ENCODE results near the gene ITGAL. TPM values are rescaled to one million over a fixed set of nuclear protein-coding genes. Genes with fewer than 3 reads are reported as not detected.
"Not testable (repeated sequence)": the region's sequence is repeated elsewhere in the genome, so short reads cannot be mapped to it uniquely, and the experiment has no call there.

Gene ITGAL
- total and polyA plus RNA-seq, 12 donors = 0.72 to 14.7 (median 4.3) TPM

- H3K36me3 ChIP-seq (replicated peaks in 1 of 2) = no peaks in the 10 kb centered on the region
- no peaks in the 10 kb centered on the region for H3K9me3 ChIP-seq (replicated peaks in 1 of 3)
- no peak overlapping the region for H3K4me3 ChIP-seq
- no peak for TF ChIP-seq POLR2A (IDR thresholded peaks at IDR 0.05)
- H3K27ac ChIP-seq = no peak overlapping the region
- 72 to 90% (median 80%) methylated on average over 3 of the region's 3 CpGs for WGBS, 4 donors
- intact Hi-C loops (cut with DNase I) = loop anchor here (5.0 to 10.0 kb wide), 2 partner anchors 76 to 78 kb away; partner anchors contain the start of gene ZNF768 (in 2 of the 2)
- DNase-seq = no peak
- H3K4me1 ChIP-seq (replicated peaks in 1 of 2) = peaks cover 11 to 16% of the 10 kb centered on the region in 2 donors
- H3K27me3 ChIP-seq = no peaks in the 10 kb centered on the region
Observed at GRCh38 chr16:30449116-30449435, 23.5 kb upstream of the ITGAL start.

DNA sequence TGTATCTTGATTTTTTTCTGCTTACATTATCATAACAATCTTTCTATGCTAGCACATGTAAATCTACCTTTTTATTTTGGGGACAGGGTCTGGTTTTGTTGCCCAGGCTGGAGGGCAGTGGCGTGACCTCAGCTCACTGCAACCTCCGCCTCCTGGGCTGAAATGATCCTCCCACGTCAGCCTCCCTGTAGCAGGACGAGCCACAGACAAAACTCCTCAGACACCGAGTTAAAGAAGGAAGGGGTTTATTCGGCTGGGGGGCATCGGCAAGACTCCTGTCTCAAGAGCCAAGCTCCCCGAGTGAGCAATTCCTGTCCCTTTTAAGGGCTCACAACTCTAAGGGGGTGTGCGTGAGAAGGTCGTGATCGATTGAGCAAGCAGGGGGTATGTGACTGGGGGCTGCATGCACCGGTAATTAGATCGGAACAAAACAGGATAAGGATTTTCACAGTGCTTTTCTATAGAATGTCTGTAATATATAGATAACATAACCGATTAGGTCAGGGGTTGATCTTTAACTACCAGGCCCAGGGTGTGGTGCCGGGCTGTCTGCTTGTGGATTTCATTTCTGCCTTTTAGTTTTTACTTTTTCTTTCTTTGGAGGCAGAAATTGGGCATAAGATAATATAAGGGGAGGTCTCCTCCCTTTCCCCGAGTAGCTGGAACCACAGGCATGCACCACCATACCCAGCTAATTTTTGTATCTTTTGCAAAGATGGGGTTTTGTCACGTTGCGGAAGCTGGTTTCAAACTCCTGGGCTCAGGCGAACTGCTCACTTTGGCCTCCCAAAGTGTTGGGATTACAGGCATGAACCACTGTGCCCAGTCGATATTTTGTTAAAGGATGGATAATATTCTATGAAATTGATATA is 19.6 kb upstream of the ITGAL start:
- 73 to 80% (median 77%) methylated on average over 20 of the region's 20 CpGs for WGBS, 4 donors
- not testable (repeated sequence) for H3K4me1 ChIP-seq (replicated peaks in 1 of 2); H3K4me3 ChIP-seq; H3K36me3 ChIP-seq (replicated peaks in 1 of 2); H3K9me3 ChIP-seq (replicated peaks in 1 of 3); H3K27ac ChIP-seq; DNase-seq; H3K27me3 ChIP-seq
- intact Hi-C loops (cut with DNase I) = loop anchor here in 1 of 2 donors (10.0 kb wide), 1 partner anchor 172 kb away; no protein-coding TSS in a partner anchor

DNA sequence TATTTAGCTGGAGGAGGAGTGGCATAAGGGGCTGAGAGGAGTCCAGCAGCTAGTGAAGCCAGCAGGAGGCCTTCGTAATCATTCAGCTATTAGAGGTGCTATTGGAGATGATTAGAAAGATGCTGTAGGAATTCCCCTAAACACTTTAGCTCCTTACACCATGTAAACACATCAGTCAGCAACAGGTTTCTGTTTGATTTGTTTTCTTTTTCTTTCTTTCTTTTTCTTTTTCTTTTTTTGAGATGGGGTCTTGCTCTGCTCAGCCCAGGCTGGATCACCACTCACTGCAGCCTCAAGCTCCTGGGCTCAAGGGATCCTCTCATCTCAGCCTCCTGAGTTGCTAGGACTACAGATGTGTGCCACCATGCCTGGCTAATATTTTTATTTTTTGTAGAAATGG is 16.2 kb upstream of the ITGAL start:
- WGBS, 4 donors = 93 to 100% (median 97%) methylated on average over 1 of the region's 1 CpG
- Histone ChIP-seq H3K36me3 (replicated peaks in 1 of 2) (no peaks in the 10 kb centered on the region), H3K4me1 (replicated peaks in 1 of 2) (no peaks in the 10 kb centered on the region), H3K4me3 (no peak overlapping the region), H3K27me3 (no peaks in the 10 kb centered on the region), H3K27ac (no peak overlapping the region), H3K9me3 (replicated peaks in 1 of 3) (no peaks in the 10 kb centered on the region)
- intact Hi-C loops (cut with DNase I) = loop anchor here in 1 of 2 donors (5.0 to 10.0 kb wide), 2 partner anchors 61 to 168 kb away; no protein-coding TSS in a partner anchor
- no peak for DNase-seq
- TF ChIP-seq, protein P1, sequence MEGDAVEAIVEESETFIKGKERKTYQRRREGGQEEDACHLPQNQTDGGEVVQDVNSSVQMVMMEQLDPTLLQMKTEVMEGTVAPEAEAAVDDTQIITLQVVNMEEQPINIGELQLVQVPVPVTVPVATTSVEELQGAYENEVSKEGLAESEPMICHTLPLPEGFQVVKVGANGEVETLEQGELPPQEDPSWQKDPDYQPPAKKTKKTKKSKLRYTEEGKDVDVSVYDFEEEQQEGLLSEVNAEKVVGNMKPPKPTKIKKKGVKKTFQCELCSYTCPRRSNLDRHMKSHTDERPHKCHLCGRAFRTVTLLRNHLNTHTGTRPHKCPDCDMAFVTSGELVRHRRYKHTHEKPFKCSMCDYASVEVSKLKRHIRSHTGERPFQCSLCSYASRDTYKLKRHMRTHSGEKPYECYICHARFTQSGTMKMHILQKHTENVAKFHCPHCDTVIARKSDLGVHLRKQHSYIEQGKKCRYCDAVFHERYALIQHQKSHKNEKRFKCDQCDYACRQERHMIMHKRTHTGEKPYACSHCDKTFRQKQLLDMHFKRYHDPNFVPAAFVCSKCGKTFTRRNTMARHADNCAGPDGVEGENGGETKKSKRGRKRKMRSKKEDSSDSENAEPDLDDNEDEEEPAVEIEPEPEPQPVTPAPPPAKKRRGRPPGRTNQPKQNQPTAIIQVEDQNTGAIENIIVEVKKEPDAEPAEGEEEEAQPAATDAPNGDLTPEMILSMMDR (IDR thresholded peaks at IDR 0.05) = no peak
- no peak for TF ChIP-seq POLR2A (IDR thresholded peaks at IDR 0.05)

GRCh38 chr16:30457256-30457655 is 15.3 kb upstream of the ITGAL start:
- TF ChIP-seq POLR2A (IDR thresholded peaks at IDR 0.05) = no peak
- TF ChIP-seq, protein P1 (IDR thresholded peaks at IDR 0.05) = no peak
- H3K4me3 ChIP-seq = no peak overlapping the region
- DNase-seq = no peak
- intact Hi-C loops (cut with DNase I) = loop anchor here in 1 of 2 donors (5.0 to 10.0 kb wide), 2 partner anchors 60 to 168 kb away; no protein-coding TSS in a partner anchor
- H3K27ac ChIP-seq = no peak overlapping the region
- no peaks in the 10 kb centered on the region for H3K4me1 ChIP-seq (replicated peaks in 1 of 2)
- no peaks in the 10 kb centered on the region for H3K27me3 ChIP-seq
- H3K36me3 ChIP-seq (replicated peaks in 1 of 2) = no peaks in the 10 kb centered on the region
- H3K9me3 ChIP-seq (replicated peaks in 1 of 3) = no peaks in the 10 kb centered on the region
- 79 to 88% (median 86%) methylated on average over 1 of the region's 1 CpG for WGBS, 4 donors

DNA sequence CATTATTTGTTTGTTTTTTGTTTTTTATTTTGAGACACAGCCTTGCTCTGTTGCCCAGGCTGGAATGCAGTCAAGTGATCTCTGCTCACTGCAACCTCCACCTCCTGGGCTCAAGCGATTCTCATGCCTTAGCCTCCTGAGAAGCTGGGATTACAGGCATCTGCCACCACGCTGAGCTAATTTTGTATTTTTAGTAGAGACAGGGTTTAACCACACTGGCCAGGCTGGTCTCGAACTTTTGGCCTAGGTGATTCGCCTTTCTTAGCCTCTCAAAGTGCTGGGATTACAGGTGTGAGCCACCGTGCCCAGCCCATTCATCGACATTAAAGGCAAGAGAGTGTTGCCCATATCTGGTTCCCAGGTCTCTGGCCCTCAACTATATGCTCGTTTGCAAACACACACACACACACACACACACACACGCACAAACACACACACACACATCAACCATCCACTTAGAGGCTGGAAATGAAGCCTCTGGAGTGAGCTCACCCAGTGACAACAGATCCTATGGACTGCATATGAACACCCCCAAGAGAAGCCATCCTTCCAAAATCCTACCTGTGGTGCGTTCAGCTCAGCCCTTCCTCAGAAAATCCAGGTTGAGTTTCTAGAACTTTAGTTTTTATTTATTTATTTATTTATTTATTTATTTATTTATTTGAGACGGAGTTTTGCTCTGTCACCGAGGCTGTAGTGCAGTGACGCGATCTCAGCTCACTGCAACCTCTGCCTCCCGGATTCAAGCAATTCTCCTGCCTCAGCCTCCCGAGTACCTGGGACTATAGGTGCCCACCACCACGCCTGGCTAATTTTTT is 14.6 kb upstream of the ITGAL start:
- Histone ChIP-seq H3K27me3 (no peaks in the 10 kb centered on the region), H3K4me3 (no peak overlapping the region), H3K4me1 (replicated peaks in 1 of 2) (no peaks in the 10 kb centered on the region), H3K27ac (no peak overlapping the region), H3K9me3 (replicated peaks in 1 of 3) (no peaks in the 10 kb centered on the region), H3K36me3 (replicated peaks in 1 of 2) (no peaks in the 10 kb centered on the region)
- TF ChIP-seq, protein P1 (IDR thresholded peaks at IDR 0.05) = no peak
- 85 to 94% (median 90%) methylated on average over 16 of the region's 16 CpGs for WGBS, 4 donors
- DNase-seq = no peak
- intact Hi-C loops (cut with DNase I) = loop anchor here in 1 of 2 donors (5.0 to 10.0 kb wide), 2 partner anchors 59 to 167 kb away; no protein-coding TSS in a partner anchor

Data from adrenal gland (tissue), 12 donors.